IPS DF 6.9 (cell line): ENCODE results near the gene ZSWIM6.

ENCODE experiments used
- DNase-seq: peaks from one replicate; pipeline ENCODE4 v3.0.0-alpha.2; 2013; ENCODE audit warnings: low read depth, low spot score
- H3K27ac ChIP-seq: one replicate; pipeline ENCODE4 v1.5.1; 2013; ENCODE audit warnings: low read length, control low read depth
- H3K27me3 ChIP-seq: 2 replicates; pipeline ENCODE4 v1.6.1; 2013; ENCODE audit warnings: mild to moderate bottlenecking, low read length; ENCODE audit not compliant: control insufficient read depth, insufficient read depth
- H3K36me3 ChIP-seq: 2 replicates; pipeline ENCODE4 v1.6.1; 2013; ENCODE audit warnings: low read length; ENCODE audit not compliant: control insufficient read depth, insufficient read depth
- H3K4me1 ChIP-seq: 2 replicates; pipeline ENCODE4 v1.6.1; 2013; ENCODE audit warnings: low read length; ENCODE audit not compliant: control insufficient read depth, insufficient read depth
- H3K4me3 ChIP-seq: 2 replicates; pipeline ENCODE4 v1.5.1; 2013; ENCODE audit warnings: mild to moderate bottlenecking, low read length
- H3K9me3 ChIP-seq: 2 replicates; pipeline ENCODE4 v1.6.1; 2013; ENCODE audit warnings: low read length, inconsistent platforms; ENCODE audit not compliant: control insufficient read depth, insufficient read depth
- WGBS: extraction: QIAGEN DNeasy Blood & Tissue Kit; methylation state at CpG from one replicate; pipeline ENCODE4 v1.1.7; 2013; ENCODE audit warnings: mixed read lengths, missing lambda C conversion rate; ENCODE audit not compliant: insufficient read length, insufficient coverage; 5-methylcytosine and 5-hydroxymethylcytosine counted together

ZSWIM6 gene

DNA sequence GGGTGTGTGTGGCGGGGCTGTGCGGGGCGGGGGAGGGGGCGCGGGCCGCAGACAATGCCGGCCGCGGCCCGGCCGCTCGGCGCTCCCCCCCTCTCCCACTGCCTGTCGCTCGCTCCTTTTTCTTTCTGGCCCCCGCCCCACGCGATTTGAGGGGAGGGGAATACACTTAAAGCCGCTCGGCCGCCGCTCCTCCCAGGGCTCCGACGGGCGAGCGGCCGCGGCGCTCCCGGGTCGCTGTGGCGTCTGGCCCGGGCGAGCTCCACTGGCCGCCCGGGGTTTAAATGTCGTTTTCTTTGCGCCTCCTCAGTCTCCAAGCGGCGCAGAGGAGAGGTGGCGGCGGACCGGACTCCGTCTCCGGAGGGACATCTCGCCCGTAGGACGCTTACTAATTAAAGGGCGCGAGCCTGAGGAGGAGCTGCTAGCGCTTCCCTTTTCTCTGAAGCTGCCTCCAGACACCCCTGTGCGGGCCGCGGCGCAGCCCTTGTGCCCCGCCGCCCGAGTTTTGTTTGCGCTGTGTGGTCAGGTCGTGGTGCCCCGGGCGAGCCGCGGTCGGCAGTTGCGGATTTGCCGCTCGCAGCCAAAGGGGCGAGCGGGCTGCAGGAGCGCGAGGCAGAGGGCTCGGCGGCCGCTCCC is 1.4 kb downstream of the ZSWIM6 start:
- Histone ChIP-seq H3K27ac (no peak overlapping the region), H3K36me3 (no peaks in the 10 kb centered on the region), H3K4me1 (no peaks in the 10 kb centered on the region), H3K9me3 (no peaks in the 10 kb centered on the region), H3K4me3 (peak overlapping the region; percentile 79; the same call in 1 of the 2 replicates), H3K27me3 (peaks cover 30% of the 10 kb centered on the region)
- no CpG with 5 or more reads among the region's 75 CpGs for WGBS
- no peak for DNase-seq

DNA sequence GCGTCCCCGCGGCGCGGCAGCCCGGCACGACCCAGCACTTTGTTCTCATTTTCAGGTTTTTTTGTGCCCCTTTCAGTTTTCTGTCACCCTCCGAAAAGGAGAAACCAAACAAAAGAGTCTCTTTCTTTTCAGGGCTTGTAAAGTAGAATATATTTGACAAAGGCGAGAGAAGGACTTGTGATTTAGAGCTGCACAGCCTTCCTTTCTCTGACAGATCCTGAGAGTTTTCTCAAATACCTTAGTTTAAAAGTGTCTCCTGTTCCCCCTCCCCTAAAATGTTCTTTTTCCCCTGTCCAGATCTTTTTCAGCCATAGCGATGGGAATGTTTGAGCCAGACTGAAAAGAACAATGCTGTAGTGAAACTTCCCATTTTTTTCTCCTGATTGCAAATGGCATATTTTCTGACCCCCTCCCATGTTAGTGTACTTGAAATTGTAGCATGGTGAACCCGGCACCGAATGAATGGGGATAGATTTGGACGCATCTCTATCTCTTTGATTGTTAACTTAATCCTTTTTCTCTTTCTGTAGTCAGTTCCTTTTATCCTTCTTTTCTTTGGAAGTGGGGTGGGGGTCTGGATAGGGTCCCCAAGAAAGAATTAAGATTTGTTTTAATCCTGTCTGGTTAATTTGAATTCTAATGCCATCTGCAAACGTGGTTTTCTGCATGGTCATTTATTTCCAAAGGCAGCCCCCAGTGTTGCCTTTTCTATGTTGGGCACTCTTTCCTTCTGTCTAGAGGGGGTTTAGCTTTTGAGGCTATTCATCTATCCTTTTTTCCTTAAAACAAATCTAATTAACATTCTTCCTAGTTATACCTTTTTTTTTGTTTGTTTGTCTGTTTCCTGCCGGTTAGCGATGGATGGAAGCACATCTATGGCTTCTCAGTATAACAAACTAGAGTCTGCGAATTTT is 2.2 kb downstream of the ZSWIM6 start:
- no peaks in the 10 kb centered on the region for H3K4me1 ChIP-seq
- WGBS = no CpG with 5 or more reads among the region's 17 CpGs
- no peak for DNase-seq
- H3K27me3 ChIP-seq = peaks cover 22% of the 10 kb centered on the region
- H3K4me3 ChIP-seq = peak overlapping the region; percentile 79; the same call in 1 of the 2 replicates
- H3K36me3 ChIP-seq = no peaks in the 10 kb centered on the region
- no peaks in the 10 kb centered on the region for H3K9me3 ChIP-seq
- H3K27ac ChIP-seq = no peak overlapping the region

DNA sequence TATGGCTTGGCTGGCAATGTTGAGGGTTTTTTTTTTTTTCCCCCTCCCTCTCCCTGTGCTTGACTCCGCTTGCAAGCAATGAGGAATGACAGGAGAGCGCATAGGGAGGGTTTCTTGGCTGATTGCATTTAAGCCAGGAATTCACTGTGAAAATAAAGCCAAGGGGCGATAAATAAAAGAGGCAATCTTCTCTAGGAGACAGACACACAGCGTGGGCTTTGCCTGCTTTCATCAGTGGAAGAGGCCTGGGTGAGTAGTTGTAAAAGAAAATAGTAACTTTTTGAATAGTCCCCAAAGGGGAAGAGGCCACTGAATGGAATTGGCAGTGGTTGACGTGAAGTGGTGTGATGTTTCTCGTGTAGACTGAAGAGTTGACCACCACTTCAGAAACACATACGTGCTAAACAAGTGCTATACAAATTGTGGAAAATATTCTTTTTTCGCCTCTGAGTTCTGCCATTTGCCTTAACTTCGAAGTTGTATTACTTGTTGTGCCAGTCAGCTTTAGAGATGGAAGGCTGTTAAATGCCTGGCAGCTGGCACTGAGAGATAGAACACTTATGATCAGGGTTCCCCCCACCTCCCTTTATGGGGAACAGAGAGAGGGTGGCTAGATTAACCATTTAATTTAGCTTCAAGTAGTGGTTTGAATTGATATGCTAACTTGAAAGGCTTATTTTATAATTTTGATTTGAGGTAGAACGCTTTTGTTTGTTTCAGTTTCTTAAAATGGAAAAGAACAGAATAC is 3.0 kb downstream of the ZSWIM6 start:
- Histone ChIP-seq H3K27ac (no peak overlapping the region), H3K9me3 (no peaks in the 10 kb centered on the region), H3K4me3 (no peak overlapping the region), H3K36me3 (no peaks in the 10 kb centered on the region), H3K4me1 (no peaks in the 10 kb centered on the region), H3K27me3 (peaks cover 15% of the 10 kb centered on the region)
- DNase-seq = no peak
- WGBS = no CpG with 5 or more reads among the region's 10 CpGs

DNA sequence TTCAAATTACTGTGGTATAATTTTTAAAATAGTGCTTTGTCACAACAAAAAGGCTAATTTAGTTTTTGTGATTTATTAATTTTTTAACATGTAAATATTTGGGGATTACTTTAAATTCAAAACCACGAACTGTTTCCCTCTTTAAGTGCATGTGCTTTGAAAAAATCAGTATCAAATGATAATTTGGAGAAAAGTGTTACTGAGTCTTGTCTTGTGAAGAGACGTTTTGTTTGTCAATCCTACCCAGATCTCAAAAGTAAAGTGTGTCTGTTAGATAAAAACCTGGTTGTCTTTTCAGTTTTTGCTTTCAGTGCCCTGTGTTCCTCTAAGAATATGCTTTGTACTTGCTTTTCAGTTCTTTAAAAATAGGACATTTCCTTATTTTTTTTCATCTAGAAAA is 7.7 kb downstream of the ZSWIM6 start:
- Histone ChIP-seq H3K27me3 (peaks cover 3% of the 10 kb centered on the region; the same call in 1 of the 2 replicates), H3K4me3 (no peak overlapping the region), H3K9me3 (no peaks in the 10 kb centered on the region), H3K27ac (no peak overlapping the region), H3K36me3 (no peaks in the 10 kb centered on the region), H3K4me1 (no peaks in the 10 kb centered on the region)
- WGBS = no CpG with 5 or more reads among the region's 2 CpGs
- no peak for DNase-seq

DNA sequence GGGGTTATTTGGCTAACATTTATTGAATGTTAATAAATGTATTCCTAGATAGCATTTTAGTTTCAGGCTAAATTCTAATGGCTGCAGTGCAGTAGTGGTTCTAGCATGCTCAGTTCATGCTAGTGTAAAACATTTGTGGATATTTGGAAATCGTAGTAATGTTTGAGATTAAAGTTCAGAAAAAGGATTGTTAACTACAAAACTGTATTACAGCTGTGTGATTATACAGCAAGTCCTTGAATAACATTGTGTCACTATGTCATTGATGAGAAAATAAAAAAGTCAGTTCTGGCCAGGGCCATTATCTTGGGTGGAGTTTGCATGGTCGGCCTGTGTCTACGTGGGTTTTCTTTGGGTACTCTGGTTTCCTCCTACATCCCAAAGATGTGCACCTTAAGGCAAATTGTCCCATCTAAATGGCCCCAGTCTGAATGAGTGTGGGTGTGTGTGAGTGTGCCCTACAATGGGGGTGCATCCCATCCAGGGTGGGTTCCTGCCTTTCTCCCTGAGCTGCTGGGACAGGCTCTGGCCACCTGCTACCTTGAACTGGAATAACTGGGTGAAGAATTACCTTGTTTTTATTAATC is 8.8 kb downstream of the ZSWIM6 start:
- Histone ChIP-seq H3K4me3 (no peak overlapping the region), H3K4me1 (no peaks in the 10 kb centered on the region), H3K9me3 (no peaks in the 10 kb centered on the region), H3K27me3 (no peaks in the 10 kb centered on the region), H3K27ac (no peak overlapping the region), H3K36me3 (no peaks in the 10 kb centered on the region)
- 100% methylated on average over 1 of the region's 3 CpGs for WGBS
- DNase-seq = no peak

DNA sequence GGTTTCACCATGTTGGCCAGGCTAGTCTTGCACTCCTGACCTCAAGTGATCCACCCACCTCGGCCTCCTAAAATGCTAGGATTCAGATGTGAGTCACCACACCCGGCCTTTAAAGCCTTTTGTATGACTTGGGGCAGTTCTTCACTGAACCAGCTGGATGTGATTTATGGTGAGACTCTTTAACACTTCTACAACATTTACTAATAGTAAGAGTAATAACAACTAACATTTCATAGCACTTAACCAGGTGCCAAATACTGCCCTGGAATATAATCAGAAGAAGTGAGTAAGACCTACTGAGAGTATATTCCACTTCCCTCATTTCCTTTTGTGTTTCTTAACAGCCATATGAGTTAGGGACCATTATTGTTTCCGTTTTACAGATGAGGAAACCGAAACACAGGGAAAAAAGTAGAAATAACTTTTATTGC is 10.0 kb downstream of the ZSWIM6 start:
- no peaks in the 10 kb centered on the region for H3K27me3 ChIP-seq
- no peak for DNase-seq
- no peaks in the 10 kb centered on the region for H3K9me3 ChIP-seq
- H3K4me3 ChIP-seq = no peak overlapping the region
- H3K36me3 ChIP-seq = no peaks in the 10 kb centered on the region
- no peak overlapping the region for H3K27ac ChIP-seq
- H3K4me1 ChIP-seq = no peaks in the 10 kb centered on the region; the same call in 1 of the 2 replicates
- no CpG with 5 or more reads among the region's 4 CpGs for WGBS

DNA sequence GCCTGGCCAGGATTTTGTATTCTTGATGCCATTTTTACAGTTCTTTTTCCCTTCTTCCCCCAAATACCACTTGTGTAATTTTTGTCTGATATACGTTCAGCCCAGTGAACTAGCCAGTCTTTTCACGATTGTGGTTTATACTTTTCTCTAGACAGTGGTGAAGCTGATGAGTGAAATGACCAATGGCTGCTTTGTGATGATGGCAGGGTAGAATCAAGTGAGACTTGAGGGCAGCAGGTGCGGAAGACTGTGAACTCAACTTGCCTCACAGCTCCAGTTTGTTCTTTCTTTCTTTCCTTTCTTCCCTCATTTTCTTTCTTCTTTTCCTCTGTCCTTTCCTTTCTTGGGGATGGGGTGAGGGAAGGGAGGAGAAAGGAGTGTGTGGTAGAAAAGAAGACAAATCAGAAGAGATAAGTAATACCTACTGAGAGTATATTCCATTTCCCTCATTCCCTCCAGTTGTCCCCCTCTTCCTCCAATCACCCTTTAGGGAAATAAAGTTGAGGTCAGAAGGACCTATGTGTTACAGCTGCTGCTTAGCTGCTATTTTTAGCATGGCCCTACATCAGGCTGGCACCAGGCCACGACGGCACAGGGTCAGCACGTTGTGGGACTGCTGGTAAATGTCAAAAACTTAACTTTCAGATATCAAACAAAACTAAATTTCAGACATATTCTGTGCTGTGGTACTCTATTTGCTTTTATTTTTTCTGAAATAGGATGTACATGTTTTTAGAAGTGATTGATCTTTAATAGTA is 12.3 kb downstream of the ZSWIM6 start:
- Histone ChIP-seq H3K27ac (no peak overlapping the region), H3K4me3 (no peak overlapping the region)
- WGBS = no CpG with 5 or more reads among the region's 6 CpGs

DNA sequence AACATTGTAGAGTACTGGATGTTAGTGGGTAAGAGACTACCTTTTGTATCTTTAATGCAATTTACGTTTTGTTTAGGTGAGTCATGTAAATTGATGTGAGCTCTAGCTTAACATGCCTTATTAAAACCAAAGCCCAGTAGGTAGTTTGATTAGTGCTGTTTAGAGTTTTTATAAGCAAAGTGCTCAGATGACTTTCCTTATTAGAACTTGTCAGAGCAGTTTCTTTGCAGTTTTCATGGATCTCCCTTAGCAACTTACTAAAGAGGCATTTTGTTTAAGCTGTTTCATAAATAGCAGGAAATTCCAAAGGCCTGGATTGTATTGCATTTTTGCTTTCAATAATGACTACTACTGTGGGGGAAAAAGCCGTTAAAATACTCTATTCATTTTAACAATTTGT is 14.5 kb downstream of the ZSWIM6 start:
- Histone ChIP-seq H3K4me3 (no peak overlapping the region), H3K27ac (no peak overlapping the region), H3K36me3 (no peaks in the 10 kb centered on the region), H3K27me3 (no peaks in the 10 kb centered on the region), H3K4me1 (no peaks in the 10 kb centered on the region; the same call in 1 of the 2 replicates), H3K9me3 (no peaks in the 10 kb centered on the region)
- DNase-seq = no peak
- WGBS = no CpG with 5 or more reads among the region's 2 CpGs

More for the DNA sequence above, 12.3 kb downstream of the ZSWIM6 start:
- no peaks in the 10 kb centered on the region for H3K9me3 ChIP-seq
- no peaks in the 10 kb centered on the region; the same call in 1 of the 2 replicates for H3K4me1 ChIP-seq
- no peaks in the 10 kb centered on the region for H3K27me3 ChIP-seq
- DNase-seq = no peak
- H3K36me3 ChIP-seq = no peaks in the 10 kb centered on the region

DNA sequence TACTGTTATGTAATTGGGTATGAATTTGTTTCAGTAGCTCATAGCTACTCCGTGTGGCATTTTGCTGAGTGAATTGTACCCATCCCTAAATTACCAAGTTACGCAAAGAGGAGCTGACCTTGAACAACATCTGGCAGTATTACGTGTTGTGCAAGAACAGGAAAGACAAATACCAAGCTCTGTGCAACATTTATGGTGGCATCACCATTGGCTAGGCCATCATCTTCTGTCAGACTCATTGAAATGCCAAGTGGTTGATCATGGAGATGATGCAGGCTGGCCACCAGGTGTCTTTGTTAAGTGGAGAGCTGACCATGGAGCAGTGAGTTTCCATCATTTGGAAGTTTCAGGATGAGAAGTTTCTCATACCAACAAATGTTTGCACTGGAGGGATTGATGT is 15.0 kb downstream of the ZSWIM6 start:
- no CpG with 5 or more reads among the region's 3 CpGs for WGBS
- H3K4me3 ChIP-seq = no peak overlapping the region
- no peak for DNase-seq
- no peaks in the 10 kb centered on the region for H3K9me3 ChIP-seq
- H3K27ac ChIP-seq = no peak overlapping the region
- H3K4me1 ChIP-seq = no peaks in the 10 kb centered on the region; the same call in 1 of the 2 replicates
- no peaks in the 10 kb centered on the region for H3K27me3 ChIP-seq
- H3K36me3 ChIP-seq = no peaks in the 10 kb centered on the region
